ENCODE results near the gene QKI. TPM values are rescaled to one million over a fixed set of nuclear protein-coding genes. Genes with fewer than 3 reads are reported as not detected.

QKI gene
- total and polyA plus RNA-seq, 2 of the 8 experiments (the other 6 are each of a cell fraction or from before 2014, with no cell fraction given): 181 to 183 TPM

DNA sequence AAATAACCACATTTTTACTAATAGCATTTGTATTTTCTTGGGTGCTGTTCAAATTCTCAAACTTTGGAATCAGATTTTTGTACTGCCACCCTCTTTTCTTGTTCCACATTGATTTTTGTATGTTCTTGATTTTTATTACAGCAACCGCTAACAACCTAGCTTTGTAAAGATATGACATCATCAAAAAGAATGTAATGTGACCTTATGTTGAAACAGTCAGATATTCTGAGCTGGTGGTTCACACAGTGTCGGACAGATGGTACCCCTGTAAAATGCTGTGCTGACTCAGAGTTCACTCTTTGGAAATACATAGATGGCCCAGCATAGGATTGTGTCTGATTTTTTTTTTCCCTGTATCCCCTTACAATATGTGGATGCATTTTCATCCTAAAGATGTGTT, 118.9 kb downstream of the QKI start (continued):
- TF ChIP-seq CHD7 (IDR thresholded peaks at IDR 0.05; ENCODE audit: insufficient replicate concordance, low read length): no peak
